GM19328 (cell line): Measurements from ENCODE around the gene TRIP10.
"Not testable (repeated sequence)": the region's sequence is repeated elsewhere in the genome, so short reads cannot be mapped to it uniquely, and the experiment has no call there.

ENCODE experiments used
- ATAC-seq: cut with Tn5 transposase; IDR thresholded peaks from one replicate; pipeline ENCODE4 v1.9.1; 2021; ENCODE audit warnings: mild to moderate bottlenecking, moderate library complexity; ENCODE audit not compliant: unreplicated experiment

The TRIP10 gene, protein sequence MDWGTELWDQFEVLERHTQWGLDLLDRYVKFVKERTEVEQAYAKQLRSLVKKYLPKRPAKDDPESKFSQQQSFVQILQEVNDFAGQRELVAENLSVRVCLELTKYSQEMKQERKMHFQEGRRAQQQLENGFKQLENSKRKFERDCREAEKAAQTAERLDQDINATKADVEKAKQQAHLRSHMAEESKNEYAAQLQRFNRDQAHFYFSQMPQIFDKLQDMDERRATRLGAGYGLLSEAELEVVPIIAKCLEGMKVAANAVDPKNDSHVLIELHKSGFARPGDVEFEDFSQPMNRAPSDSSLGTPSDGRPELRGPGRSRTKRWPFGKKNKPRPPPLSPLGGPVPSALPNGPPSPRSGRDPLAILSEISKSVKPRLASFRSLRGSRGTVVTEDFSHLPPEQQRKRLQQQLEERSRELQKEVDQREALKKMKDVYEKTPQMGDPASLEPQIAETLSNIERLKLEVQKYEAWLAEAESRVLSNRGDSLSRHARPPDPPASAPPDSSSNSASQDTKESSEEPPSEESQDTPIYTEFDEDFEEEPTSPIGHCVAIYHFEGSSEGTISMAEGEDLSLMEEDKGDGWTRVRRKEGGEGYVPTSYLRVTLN

GRCh38 chr19:6739390-6739882 lies at the start of gene TRIP10:
Gene TRIP10, plus strand, starts transcription at chr19:6739680. Its CDS starts 82 bp downstream, at chr19:6739762.
- ATAC-seq, result no peak

DNA sequence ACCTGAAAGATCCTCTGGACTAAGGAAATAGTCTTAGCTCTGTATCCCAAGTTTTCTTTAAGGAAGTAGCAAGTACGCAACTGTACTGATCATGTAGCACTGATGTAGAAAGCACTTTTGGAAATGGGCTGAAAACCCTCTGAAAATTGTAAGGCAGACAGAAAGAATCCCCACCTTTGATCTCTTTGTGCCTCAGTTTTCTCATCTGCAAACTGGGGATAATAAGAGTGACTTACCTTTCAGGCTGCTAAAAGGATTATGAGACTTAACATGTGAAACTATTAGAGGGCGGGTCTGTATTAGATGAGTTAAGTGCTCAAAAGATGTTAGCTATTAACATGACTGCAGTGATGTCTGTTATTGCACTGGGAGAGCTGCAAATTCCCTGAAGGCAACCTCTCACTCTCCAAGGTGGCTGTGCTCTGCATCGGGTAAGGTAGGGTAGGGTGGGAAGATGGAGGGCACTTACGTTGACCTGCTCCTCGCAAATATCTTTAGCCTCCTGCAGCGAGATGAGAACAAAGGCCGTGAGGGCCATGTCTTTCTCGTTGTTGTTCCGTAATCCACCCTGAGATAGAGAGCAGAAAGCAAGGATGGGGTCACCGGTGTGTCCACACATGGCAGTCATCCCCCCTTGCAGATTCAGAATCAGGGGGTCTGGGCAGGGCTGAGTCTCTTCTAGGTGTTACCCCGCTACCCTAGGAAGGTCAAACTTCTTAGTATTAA lies 49.2 kb upstream of the TRIP10 start:
- no peak for ATAC-seq

DNA sequence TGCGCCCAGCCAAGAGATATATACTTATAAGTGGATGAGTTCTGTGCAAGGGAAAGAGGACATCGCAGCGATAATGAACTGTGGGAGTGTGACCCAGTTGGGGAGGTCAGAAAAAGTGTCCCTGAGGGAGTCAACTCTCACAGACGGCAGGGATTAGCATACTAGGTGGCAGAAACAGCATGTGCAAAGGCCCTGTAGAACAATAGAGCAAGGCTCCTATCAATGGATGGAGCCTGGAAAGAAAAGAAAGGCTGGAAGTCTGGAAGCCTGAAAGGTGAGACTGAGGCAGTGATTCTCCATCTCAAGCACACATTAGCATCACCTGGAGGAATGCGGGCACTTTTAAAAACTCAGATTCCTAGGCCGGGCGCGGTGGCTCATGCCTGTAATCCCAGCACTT lies 48.1 kb upstream of the TRIP10 start:
- ATAC-seq, result no peak

DNA sequence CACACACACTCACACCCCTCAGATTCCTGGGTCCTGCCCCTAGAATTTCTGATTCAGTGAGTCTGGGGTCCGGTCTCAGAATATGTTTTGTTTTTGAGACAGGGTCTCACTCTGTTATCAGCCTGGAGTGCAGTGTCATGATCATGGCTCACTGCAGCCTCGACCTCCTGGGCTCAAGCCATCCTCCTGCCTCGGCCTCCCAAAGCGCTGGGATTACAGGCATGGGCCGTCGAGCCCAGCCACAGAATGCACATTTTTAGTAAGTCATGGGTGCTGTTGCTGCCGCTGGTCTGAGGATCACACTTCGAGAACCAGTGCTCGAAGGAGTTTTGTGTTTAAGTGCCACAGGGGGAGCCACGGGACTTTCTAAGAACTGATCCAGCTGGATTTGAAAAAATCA lies 47.5 kb upstream of the TRIP10 start:
- ATAC-seq, result no peak

DNA sequence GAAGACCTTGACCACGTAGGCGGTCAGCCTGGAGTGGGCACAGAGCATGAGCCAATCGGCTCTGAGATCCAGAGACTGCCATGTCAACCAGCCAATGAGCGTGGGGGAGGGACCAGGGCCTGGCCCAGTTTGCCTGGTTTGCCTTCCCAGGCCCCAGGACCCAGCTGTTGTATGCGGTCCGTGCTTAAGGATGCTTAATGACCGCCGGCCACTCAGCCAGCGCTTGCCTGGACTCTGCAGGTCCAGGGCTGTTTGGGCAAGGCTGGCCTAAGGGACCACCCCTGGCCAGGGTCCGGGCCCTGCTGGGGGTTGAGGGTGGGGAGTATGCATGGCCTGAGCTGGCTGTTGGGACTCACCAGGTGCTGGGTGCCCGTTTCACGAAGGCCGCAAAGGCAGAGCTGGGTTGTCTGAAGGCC lies 46.4 kb upstream of the TRIP10 start:
- ATAC-seq, result no peak

GRCh38 chr19:6693681-6694080 lies 45.8 kb upstream of the TRIP10 start:
- no peak for ATAC-seq

- no peak for ATAC-seq
These were observed 45.2 kb upstream of the TRIP10 start for GRCh38 chr19:6694147-6694815.

GRCh38 chr19:6696239-6696820 lies 43.1 kb upstream of the TRIP10 start:
- ATAC-seq, result no peak

DNA sequence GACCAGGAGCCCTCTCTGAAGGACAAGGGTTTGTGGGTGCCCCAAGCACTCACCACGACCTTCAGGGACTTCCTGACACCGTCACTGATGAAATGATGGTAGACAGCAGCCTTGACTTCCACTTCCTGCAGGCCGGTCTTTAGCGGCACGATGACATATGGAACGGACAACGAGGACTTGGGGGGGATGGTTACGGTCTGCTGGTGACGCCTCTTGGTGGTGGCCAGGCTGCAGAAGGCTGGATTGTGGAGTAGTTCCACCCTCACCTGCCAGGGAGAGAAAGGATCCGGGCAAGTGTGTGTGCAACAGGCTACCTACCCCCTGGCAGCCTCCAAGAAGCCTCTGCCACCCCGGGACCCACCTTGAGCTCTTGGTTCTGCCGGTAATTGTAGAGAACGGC lies 42.2 kb upstream of the TRIP10 start:
- no peak for ATAC-seq

DNA sequence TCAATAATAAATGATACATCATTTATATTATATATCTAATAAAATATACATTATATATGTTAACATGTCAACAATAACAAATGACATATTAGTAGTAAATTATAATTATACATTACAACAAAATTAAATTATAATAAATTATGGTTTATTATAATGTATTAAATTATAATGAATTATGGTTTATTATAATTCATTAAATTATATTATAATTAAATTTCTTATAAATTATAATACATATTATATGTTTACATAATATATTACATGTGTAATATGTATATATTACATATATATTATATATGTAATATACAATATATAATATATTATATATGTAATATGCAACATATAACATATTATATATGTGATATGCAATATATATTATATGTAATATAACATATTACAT lies 39.5 kb upstream of the TRIP10 start:
- ATAC-seq, result no peak

GRCh38 chr19:6700586-6701316 lies 38.7 kb upstream of the TRIP10 start:
- ATAC-seq, result no peak

- no peak for ATAC-seq
These were observed 33.4 kb upstream of the TRIP10 start for GRCh38 chr19:6705931-6706632.

DNA sequence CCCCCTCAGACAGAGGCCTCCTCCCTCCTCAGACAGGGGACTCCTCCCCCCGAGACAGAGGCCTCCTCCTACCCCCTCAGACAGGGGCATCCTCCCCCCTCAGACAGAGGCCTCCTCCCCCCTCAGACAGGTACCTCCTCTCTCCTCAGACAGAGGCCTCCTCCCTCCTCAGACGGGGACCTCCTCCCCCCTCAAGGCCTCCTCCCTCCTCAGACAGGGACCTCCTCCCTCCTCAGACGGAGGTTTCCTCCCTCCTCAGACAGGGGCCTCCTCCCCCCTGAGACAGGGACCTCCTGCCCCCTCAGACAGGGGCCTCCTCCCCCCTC lies 32.9 kb upstream of the TRIP10 start:
- ATAC-seq, result no peak

GRCh38 chr19:6707011-6707657 lies 32.3 kb upstream of the TRIP10 start:
- ATAC-seq, result no peak

DNA sequence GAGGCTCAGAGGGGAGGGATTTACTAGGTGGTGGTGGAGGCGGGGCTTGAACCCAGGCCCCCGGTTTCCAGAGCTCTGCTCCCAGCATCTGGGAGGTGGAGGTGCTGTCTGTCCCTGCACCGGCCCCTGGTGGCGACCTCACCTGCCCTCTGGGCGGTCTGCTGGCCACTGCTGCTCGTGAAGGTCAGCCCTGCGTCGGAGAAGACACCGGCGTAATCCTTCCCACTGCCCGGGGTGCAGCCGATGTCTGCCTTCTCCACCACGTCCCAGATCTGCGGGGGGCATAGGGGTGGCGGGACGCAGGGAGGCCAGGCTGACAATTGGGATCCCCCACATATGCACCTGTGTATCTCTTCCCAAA lies 31.8 kb upstream of the TRIP10 start:
- no peak for ATAC-seq

DNA sequence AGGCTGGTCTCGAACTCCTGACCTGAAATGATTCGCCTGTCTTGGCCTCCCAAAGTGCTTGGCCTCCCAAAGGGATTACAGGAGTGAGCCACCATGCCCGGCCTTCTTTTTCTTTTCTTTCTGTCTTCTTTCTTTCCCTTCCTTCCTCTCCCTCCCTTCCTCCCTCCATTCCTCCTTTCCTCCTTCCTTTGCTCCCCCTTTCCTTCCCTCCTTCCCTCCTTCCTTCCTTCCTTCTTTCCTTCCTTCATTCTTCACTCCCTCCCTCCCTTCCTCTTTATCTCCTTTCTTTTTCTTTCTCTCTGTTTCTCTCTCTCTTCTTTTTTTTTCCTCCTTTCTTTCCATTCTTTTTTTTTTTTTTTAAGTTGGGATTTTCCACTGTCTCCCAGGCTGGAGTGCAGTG lies 31.1 kb upstream of the TRIP10 start:
- no peak for ATAC-seq

- not testable (repeated sequence) for ATAC-seq
These were observed 30.6 kb upstream of the TRIP10 start for GRCh38 chr19:6708913-6709312.

DNA sequence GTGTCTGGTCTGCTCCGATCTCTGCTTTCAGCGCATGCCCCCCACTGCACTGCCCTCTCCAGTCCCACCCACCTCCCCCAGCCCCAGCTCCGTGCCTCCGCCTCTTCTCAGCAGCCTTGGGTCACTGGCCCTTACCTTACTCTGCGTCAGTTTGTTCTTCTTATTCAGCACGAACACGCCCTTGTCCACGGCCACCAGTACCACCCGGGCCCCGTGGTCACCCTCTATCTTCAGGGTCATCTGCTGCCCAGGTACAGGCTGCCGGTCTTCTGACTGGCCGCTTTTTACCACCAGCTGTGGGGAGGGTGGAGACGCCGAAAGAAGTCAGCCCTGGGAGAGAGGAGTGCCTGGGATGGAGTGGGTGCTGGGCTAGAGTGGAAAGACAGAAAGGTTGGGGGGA lies 29.9 kb upstream of the TRIP10 start:
- no peak for ATAC-seq
